Natural killer cell (primary cell): ENCODE measurements around the gene KRT37. TPM values are rescaled to one million over a fixed set of nuclear protein-coding genes. Genes with fewer than 3 reads are reported as not detected.
"Not testable (repeated sequence)": the region's sequence is repeated elsewhere in the genome, so short reads cannot be mapped to it uniquely, and the experiment has no call there.

ENCODE experiments used
- ATAC-seq, 3 donors: fragments of 150-1000 bp in 2 of 3; fragments of 200-7000 bp in 1 of 3; cut with Tn5 transposase; 1 replicate in 1 of 3; 2 replicates in 2 of 3; pipeline ENCODE4 v1.10.0; 2021; ENCODE audit warnings: mild to moderate bottlenecking in 2 of 3, moderate library complexity in 2 of 3
- DNase-seq, 2 donors: peaks; one replicate each; pipeline versions ENCODE4 v3.0.0 to v3.0.0-alpha.2; 2013 to 2021; ENCODE audit warnings: mixed read lengths in 1 of 2
- H3K27ac ChIP-seq: one replicate; pipeline ENCODE4 v1.5.1; 2013; ENCODE audit warnings: mild to moderate bottlenecking, low read length
- H3K27me3 ChIP-seq: one replicate; pipeline ENCODE4 v1.6.1; 2013; ENCODE audit warnings: low read length; ENCODE audit not compliant: control insufficient read depth, insufficient read depth
- H3K36me3 ChIP-seq: one replicate; pipeline ENCODE4 v1.6.1; 2013; ENCODE audit warnings: low read length; ENCODE audit not compliant: control insufficient read depth, insufficient read depth
- H3K4me1 ChIP-seq: one replicate; pipeline ENCODE4 v1.6.1; 2013; ENCODE audit warnings: low read length; ENCODE audit not compliant: control insufficient read depth, insufficient read depth
- H3K4me3 ChIP-seq: one replicate; pipeline ENCODE4 v1.5.1; 2013; ENCODE audit warnings: low read length
- H3K9me3 ChIP-seq: one replicate; pipeline ENCODE4 v1.6.1; 2013; ENCODE audit warnings: low read length; ENCODE audit not compliant: control insufficient read depth, insufficient read depth
- H3K27ac Mint-ChIP-seq, 2 donors: one replicate each; pipeline ENCODE4 v1.8.0; 2022; ENCODE audit warnings: mild to moderate bottlenecking in 2 of 2, mixed read lengths in 2 of 2, moderate library complexity in 1 of 2
- H3K27me3 Mint-ChIP-seq, 2 donors: one replicate each; pipeline ENCODE4 v1.8.0; 2022; ENCODE audit warnings: low read depth in 2 of 2, mixed read lengths in 2 of 2
- H3K36me3 Mint-ChIP-seq: one replicate; pipeline ENCODE4 v1.8.0; 2022; ENCODE audit warnings: mixed read lengths
- H3K4me1 Mint-ChIP-seq, 2 donors: one replicate each; pipeline ENCODE4 v1.8.0; 2022; ENCODE audit warnings: mixed read lengths in 2 of 2
- H3K4me3 Mint-ChIP-seq: one replicate; pipeline ENCODE4 v1.8.0; 2022; ENCODE audit warnings: mild to moderate bottlenecking, moderate library complexity, mixed read lengths
- H3K9me3 Mint-ChIP-seq, 2 donors: one replicate each; pipeline ENCODE4 v1.8.0; 2022; ENCODE audit warnings: mixed read lengths in 2 of 2
- WGBS: methylation state at CpG from one replicate; pipeline ENCODE4 v1.1.7; 2013; ENCODE audit warnings: missing lambda C conversion rate; ENCODE audit not compliant: insufficient coverage; 5-methylcytosine and 5-hydroxymethylcytosine counted together
- intact Hi-C: fragments of 100-400 bp; cut with micrococcal nuclease; formaldehyde crosslinking; loops from one replicate; pipeline ENCODE4 v1.14.2; 2022
- total RNA-seq, 4 donors: library from RNA; stranded (reverse); fragments of 120-200 nt in 1 of 4; gene quantifications; one replicate each; pipeline versions ENCODE4 v1.2.3 to v1.2.4, GENCODE V29; 2013 to 2022
- TF ChIP-seq, protein P1 (sequence below): fragments of 200-600 bp; IDR thresholded peaks from one replicate; pipeline ENCODE4 v1.8.0; 2022; ENCODE audit warnings: antibody characterized with exemption

Gene KRT37
- total RNA-seq, 3 donors from 2014 or later (not counting 1 experiment from before 2014, with no cell fraction given): not detected

DNA sequence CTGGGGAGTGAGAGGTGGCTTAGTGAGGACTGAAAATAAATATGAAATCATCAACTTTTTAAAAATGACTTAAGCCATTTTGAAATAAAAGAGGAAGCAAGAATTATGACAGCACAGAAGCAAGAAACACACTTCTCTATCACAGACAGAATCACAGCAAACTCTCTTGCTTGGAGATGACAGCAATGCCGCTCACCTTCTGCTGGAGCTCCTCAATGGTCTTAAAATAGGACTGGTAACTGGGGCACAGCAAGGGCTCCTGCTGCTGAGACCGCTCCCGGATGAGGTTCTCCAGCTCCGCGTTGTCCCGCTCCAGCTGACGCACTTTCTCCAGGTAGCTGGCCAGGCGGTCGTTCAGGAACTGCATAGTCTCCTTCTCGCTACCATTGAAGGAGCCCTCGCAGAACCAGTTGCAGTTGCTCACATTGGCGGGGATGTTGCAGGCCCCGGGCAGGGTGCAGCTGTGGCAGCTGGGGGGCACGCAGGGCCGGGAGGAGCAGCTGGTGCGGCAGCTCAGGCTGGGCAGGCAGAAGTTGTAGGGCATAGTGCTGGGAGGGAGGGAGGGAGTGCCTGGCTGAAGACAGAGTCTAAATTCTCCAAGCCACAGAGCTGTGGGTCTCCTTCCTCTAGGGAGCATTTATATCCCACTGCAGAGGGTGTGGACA is 27.3 kb downstream of the KRT37 start, which contains the start of gene KRT31:
Gene KRT31 (minus strand): TSS at position 613 of the 665 bp plus-strand sequence. CDS start 69 bp downstream, at position 544.
- intact Hi-C loops: no loop called here
- no peaks in the 10 kb centered on the region for H3K9me3 ChIP-seq
- H3K4me3 ChIP-seq: no peak within 1 kb of the TSS
- no peaks in the 10 kb centered on the region for H3K36me3 ChIP-seq
- Mint-ChIP-seq H3K27me3 (peaks cover 13 to 17% of the 10 kb centered on the region in 2 donors), H3K9me3 (no peaks in the 10 kb centered on the region), H3K27ac (no peak within 1 kb of the TSS), H3K36me3 (no peaks in the 10 kb centered on the region), H3K4me3 (no peak within 1 kb of the TSS), H3K4me1 (no peaks in the 10 kb centered on the region)
- WGBS: 86% methylated on average over 16 of the region's 16 CpGs
- DNase-seq (no peak), ATAC-seq (no peak)
- no peak within 1 kb of the TSS for H3K27ac ChIP-seq
- no peaks in the 10 kb centered on the region for H3K27me3 ChIP-seq
- TF ChIP-seq, protein P1, sequence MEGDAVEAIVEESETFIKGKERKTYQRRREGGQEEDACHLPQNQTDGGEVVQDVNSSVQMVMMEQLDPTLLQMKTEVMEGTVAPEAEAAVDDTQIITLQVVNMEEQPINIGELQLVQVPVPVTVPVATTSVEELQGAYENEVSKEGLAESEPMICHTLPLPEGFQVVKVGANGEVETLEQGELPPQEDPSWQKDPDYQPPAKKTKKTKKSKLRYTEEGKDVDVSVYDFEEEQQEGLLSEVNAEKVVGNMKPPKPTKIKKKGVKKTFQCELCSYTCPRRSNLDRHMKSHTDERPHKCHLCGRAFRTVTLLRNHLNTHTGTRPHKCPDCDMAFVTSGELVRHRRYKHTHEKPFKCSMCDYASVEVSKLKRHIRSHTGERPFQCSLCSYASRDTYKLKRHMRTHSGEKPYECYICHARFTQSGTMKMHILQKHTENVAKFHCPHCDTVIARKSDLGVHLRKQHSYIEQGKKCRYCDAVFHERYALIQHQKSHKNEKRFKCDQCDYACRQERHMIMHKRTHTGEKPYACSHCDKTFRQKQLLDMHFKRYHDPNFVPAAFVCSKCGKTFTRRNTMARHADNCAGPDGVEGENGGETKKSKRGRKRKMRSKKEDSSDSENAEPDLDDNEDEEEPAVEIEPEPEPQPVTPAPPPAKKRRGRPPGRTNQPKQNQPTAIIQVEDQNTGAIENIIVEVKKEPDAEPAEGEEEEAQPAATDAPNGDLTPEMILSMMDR: no peak
- H3K4me1 ChIP-seq: no peaks in the 10 kb centered on the region

DNA sequence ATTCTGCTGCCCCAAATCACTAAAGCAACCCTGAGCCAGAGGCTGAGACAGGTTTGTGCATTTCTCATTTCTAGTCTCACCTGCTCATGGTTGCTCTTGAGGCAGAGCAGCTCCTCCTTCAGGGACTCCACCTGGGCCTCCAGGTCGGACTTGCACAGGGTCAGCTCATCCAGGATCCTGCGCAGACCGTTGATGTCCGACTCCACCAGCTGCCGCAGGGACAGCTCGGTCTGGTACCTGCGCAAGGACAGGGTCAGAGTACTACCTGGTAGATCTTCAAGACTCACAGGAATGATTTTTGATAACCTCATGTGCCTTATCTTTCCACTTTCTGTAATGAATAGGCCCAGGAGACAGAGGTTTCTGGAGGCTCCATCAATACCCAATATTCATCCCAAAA is 28.0 kb downstream of the KRT37 start:
- no peaks in the 10 kb centered on the region for H3K9me3 Mint-ChIP-seq
- Histone ChIP-seq H3K4me3 (no peak overlapping the region), H3K9me3 (no peaks in the 10 kb centered on the region), H3K36me3 (no peaks in the 10 kb centered on the region), H3K4me1 (no peaks in the 10 kb centered on the region), H3K27ac (no peak overlapping the region), H3K27me3 (no peaks in the 10 kb centered on the region)
- peaks cover 14 to 24% of the 10 kb centered on the region in 2 donors for H3K27me3 Mint-ChIP-seq
- intact Hi-C loops: no loop called here
- DNase-seq: no peak
- H3K27ac Mint-ChIP-seq: no peak overlapping the region
- no peak overlapping the region for H3K4me3 Mint-ChIP-seq
- 94% methylated on average over 7 of the region's 7 CpGs for WGBS
- TF ChIP-seq, protein P1: no peak
- no peaks in the 10 kb centered on the region for H3K36me3 Mint-ChIP-seq
- H3K4me1 Mint-ChIP-seq: no peaks in the 10 kb centered on the region
- ATAC-seq: no peak

DNA sequence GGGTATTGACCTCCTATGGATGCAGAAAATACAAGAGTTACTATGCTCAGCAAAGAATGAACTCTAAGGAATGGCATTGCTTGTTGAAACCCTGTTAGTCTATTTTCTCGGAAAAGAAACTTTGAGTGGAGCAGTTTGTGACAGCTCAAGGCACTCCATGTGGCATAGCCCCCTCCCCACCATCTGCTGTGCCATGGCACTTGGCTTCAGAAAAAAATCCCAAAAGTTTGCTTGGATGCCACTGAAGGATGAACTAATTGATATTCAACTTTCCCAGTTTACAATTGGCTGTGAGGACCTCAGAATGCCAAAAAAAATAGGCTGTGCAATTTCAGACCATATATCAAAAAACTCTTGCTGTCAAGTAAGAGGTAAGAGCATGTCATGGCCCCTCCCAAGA is 28.8 kb downstream of the KRT37 start:
- no peak overlapping the region for H3K4me3 ChIP-seq
- no peaks in the 10 kb centered on the region for H3K36me3 Mint-ChIP-seq
- no peaks in the 10 kb centered on the region for H3K9me3 Mint-ChIP-seq
- TF ChIP-seq, protein P1: no peak
- no peaks in the 10 kb centered on the region for H3K36me3 ChIP-seq
- H3K27me3 Mint-ChIP-seq: peaks cover 12 to 20% of the 10 kb centered on the region in 2 donors
- no peaks in the 10 kb centered on the region for H3K4me1 ChIP-seq
- H3K9me3 ChIP-seq: no peaks in the 10 kb centered on the region
- intact Hi-C loops: no loop called here
- no peak overlapping the region for H3K4me3 Mint-ChIP-seq
- 93% methylated on average over 1 of the region's 1 CpG for WGBS
- H3K27me3 ChIP-seq: no peaks in the 10 kb centered on the region
- no peak overlapping the region for H3K27ac ChIP-seq
- no peaks in the 10 kb centered on the region for H3K4me1 Mint-ChIP-seq
- DNase-seq (no peak), ATAC-seq (no peak)
- no peak overlapping the region for H3K27ac Mint-ChIP-seq

DNA sequence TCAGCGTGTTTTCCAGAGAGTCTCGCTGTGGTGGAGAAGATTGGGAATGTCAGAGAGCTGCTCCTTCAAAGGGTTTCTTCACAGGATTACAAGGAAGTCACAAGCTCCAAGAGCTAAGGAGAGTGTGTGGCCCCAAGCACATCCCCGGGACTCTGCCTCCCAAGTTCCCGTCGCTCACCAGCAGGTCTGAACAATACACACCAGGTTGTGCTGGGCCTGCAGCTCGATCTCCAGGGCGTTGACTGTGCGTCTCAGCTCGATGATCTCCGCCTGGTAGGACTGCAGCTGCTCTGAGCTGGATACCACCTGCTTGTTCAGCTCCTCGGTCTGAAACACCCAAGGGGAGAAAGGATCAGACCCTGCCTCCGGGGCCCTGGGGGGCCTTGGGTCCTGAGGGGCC is 29.3 kb downstream of the KRT37 start:
- ATAC-seq, H3K9me3 Mint-ChIP-seq, H3K4me3 Mint-ChIP-seq, H3K4me1 ChIP-seq, H3K9me3 ChIP-seq, H3K4me3 ChIP-seq, H3K27ac ChIP-seq, H3K27ac Mint-ChIP-seq, H3K27me3 ChIP-seq, H3K4me1 Mint-ChIP-seq, DNase-seq, H3K36me3 Mint-ChIP-seq, intact Hi-C loops, H3K36me3 ChIP-seq: not testable (repeated sequence)
- WGBS: 88% methylated on average over 8 of the region's 12 CpGs
- peaks cover 10 to 21% of the 10 kb centered on the region in 2 donors for H3K27me3 Mint-ChIP-seq
